HepG2 (cell line): ENCODE measurements around the gene RITA1. TPM values are rescaled to one million over a fixed set of nuclear protein-coding genes. Genes with fewer than 3 reads are reported as not detected.

Experiments used
- MTF1 ChIP-seq: sonication (generic); formaldehyde crosslinking; IDR thresholded peaks from 2 replicates; pipeline ENCODE4 v1.5.0; 2020; ENCODE audit warnings: missing genetic modification reagents
- SNAI1 ChIP-seq: sonication (generic); formaldehyde crosslinking; IDR thresholded peaks from 2 replicates; pipeline ENCODE4 v1.5.0; 2020; ENCODE audit warnings: mild to moderate bottlenecking, missing genetic modification reagents, borderline replicate concordance
- SYNCRIP ChIP-seq: fragments of 200-400 bp; formaldehyde crosslinking; IDR thresholded peaks from 2 replicates; pipeline ENCODE4 v1.6.1; 2018; ENCODE audit warnings: mild to moderate bottlenecking, low read depth, low read length; ENCODE audit not compliant: insufficient read depth
- TOE1 ChIP-seq: sonication (generic); formaldehyde crosslinking; IDR thresholded peaks from 2 replicates; pipeline ENCODE4 v1.4.0; 2020; ENCODE audit warnings: mild to moderate bottlenecking, missing genetic modification reagents
- TOPORS ChIP-seq: sonication (generic); formaldehyde crosslinking; IDR thresholded peaks from 2 replicates; pipeline ENCODE4 v1.8.0; 2023; ENCODE audit warnings: mild to moderate bottlenecking, missing genetic modification reagents
- ZNF615 ChIP-seq: sonication (generic); formaldehyde crosslinking; IDR thresholded peaks from 2 replicates; pipeline ENCODE4 v1.5.0; 2020; ENCODE audit warnings: mild to moderate bottlenecking, missing genetic modification reagents, borderline replicate concordance
- polyA plus RNA-seq, 8 experiments: library from polyadenylated mRNA; depleted of rRNA in 3 of 8; stranded (reverse) in 7 of 8; unstranded in 1 of 8; fragments of >200 nt; fragmentation: Illumina TruSeq in 4 of 8; extraction: Trizol in 4 of 8; gene quantifications; 2 replicates each; pipeline versions ENCODE4 v1.2.1 to v1.2.3, GENCODE V29; 2011 to 2016; ENCODE audit warnings: low read depth in 4 of 8, missing spikeins in 1 of 8, mixed read lengths in 1 of 8; ENCODE audit not compliant: insufficient read depth in 1 of 8
- total RNA-seq, 5 experiments: library from RNA; depleted of rRNA; stranded (reverse); fragments of >200 nt; fragmentation: Illumina TruSeq; extraction: Trizol; gene quantifications; 2 replicates each; pipeline ENCODE4 v1.2.3, GENCODE V29; 2016; ENCODE audit warnings: low read depth in 1 of 5
- TF ChIP-seq, protein P1 (sequence below): sonication (generic); formaldehyde crosslinking; IDR thresholded peaks from 2 replicates; pipeline ENCODE4 v1.5.0; 2020; ENCODE audit warnings: missing genetic modification reagents
- TF ChIP-seq, protein P2 (sequence below), 2 experiments: IDR thresholded peaks; 2 replicates each; pipeline ENCODE4 v1.6.1; 2011 to 2012; ENCODE audit warnings: low read length in 2 of 2, borderline replicate concordance in 1 of 2, low read depth in 1 of 2, mild to moderate bottlenecking in 1 of 2, moderate library complexity in 1 of 2
- TF ChIP-seq, protein P3 (sequence below): sonication (generic); formaldehyde crosslinking; conservative IDR thresholded peaks from 2 replicates; pipeline ENCODE4 v1.5.0; 2020; ENCODE audit warnings: missing genetic modification reagents
- TF ChIP-seq, protein P4 (sequence below): fragments of 450-650 bp; IDR thresholded peaks from 2 replicates; pipeline ENCODE4 v1.6.1; 2016
- TF ChIP-seq, protein P5 (sequence below): sonication (generic); formaldehyde crosslinking; IDR thresholded peaks from 2 replicates; pipeline ENCODE4 v1.4.0; 2020; ENCODE audit warnings: mild to moderate bottlenecking, missing genetic modification reagents
- TF ChIP-seq, protein P6 (sequence below): sonication (generic); formaldehyde crosslinking; IDR thresholded peaks from 2 replicates; pipeline ENCODE4 v1.5.0; 2020; ENCODE audit warnings: missing genetic modification reagents

The RITA1 gene
- total and polyA plus RNA-seq, 2 of the 13 experiments (the other 11 are each of a cell fraction or from before 2014, with no cell fraction given), result 12.4 to 28.9 TPM

DNA sequence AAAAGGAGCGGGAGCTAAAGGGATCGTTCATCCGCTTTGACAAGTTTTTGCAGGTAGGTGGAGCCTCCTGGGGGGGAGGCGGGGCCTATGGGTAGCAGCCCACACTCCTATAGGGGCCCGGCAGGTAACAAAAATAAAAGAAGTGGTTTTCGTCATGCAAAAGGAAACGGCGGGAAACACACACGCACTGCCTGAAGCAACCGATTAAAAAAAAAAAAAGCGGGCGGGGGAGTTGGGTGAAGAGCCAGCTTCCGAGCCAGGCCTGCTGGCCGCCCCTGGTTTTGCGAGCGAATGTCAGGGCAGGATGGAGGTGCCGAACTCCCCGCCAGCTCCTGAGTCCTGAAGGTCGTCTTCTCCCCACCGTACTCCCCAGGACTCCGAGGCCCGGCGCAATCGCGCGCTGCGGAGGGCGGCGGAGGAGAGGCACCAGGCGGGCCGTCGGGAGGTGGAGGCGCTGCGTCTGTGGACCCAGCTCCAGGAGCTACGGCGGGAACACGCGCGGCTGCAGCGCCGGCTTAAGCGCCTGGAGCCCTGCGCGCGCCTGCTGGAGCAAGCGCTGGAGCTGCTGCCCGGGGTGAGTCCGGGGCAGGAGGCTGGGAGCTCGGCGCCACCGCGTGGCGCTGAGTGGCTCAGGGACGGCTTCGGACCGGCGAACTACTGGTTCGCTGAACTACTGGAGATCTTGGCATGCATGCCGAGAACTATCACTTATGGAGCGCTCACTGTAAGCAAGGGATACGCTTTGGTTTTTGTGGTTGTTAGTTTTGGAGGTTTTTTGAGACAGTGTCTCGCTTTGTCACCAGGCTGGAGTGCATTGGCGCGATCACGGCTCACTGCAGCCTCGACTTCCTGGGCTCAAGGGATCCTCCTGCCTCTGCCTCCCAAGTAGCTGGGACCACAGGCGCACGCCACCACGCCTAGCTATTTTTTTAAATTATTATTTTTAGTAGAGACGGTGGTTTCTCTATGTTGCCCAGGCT lies 32.4 kb upstream of the RITA1 start (continued):
- TF ChIP-seq, protein P1, sequence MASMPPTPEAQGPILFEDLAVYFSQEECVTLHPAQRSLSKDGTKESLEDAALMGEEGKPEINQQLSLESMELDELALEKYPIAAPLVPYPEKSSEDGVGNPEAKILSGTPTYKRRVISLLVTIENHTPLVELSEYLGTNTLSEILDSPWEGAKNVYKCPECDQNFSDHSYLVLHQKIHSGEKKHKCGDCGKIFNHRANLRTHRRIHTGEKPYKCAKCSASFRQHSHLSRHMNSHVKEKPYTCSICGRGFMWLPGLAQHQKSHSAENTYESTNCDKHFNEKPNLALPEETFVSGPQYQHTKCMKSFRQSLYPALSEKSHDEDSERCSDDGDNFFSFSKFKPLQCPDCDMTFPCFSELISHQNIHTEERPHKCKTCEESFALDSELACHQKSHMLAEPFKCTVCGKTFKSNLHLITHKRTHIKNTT, result no peak
- TF ChIP-seq TOE1 (CRISPR knock-in tag) (no peak), MTF1 (CRISPR knock-in tag) (no peak), SYNCRIP (no peak), TOPORS (0 out of 2 replicates have a peak, but pooled peaks have one; percentile 32), SNAI1 (no peak), ZNF615 (CRISPR knock-in tag) (no peak)
- TF ChIP-seq, protein P2, sequence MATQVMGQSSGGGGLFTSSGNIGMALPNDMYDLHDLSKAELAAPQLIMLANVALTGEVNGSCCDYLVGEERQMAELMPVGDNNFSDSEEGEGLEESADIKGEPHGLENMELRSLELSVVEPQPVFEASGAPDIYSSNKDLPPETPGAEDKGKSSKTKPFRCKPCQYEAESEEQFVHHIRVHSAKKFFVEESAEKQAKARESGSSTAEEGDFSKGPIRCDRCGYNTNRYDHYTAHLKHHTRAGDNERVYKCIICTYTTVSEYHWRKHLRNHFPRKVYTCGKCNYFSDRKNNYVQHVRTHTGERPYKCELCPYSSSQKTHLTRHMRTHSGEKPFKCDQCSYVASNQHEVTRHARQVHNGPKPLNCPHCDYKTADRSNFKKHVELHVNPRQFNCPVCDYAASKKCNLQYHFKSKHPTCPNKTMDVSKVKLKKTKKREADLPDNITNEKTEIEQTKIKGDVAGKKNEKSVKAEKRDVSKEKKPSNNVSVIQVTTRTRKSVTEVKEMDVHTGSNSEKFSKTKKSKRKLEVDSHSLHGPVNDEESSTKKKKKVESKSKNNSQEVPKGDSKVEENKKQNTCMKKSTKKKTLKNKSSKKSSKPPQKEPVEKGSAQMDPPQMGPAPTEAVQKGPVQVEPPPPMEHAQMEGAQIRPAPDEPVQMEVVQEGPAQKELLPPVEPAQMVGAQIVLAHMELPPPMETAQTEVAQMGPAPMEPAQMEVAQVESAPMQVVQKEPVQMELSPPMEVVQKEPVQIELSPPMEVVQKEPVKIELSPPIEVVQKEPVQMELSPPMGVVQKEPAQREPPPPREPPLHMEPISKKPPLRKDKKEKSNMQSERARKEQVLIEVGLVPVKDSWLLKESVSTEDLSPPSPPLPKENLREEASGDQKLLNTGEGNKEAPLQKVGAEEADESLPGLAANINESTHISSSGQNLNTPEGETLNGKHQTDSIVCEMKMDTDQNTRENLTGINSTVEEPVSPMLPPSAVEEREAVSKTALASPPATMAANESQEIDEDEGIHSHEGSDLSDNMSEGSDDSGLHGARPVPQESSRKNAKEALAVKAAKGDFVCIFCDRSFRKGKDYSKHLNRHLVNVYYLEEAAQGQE (IDR thresholded peaks at IDR 0.05; ENCODE audit: borderline replicate concordance in 1 of 2, low read depth in 1 of 2, low read length in 2 of 2), result no peak
- TF ChIP-seq, protein P3, sequence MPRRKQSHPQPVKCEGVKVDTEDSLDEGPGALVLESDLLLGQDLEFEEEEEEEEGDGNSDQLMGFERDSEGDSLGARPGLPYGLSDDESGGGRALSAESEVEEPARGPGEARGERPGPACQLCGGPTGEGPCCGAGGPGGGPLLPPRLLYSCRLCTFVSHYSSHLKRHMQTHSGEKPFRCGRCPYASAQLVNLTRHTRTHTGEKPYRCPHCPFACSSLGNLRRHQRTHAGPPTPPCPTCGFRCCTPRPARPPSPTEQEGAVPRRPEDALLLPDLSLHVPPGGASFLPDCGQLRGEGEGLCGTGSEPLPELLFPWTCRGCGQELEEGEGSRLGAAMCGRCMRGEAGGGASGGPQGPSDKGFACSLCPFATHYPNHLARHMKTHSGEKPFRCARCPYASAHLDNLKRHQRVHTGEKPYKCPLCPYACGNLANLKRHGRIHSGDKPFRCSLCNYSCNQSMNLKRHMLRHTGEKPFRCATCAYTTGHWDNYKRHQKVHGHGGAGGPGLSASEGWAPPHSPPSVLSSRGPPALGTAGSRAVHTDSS (CRISPR knock-in tag), result no peak
- TF ChIP-seq, protein P4, sequence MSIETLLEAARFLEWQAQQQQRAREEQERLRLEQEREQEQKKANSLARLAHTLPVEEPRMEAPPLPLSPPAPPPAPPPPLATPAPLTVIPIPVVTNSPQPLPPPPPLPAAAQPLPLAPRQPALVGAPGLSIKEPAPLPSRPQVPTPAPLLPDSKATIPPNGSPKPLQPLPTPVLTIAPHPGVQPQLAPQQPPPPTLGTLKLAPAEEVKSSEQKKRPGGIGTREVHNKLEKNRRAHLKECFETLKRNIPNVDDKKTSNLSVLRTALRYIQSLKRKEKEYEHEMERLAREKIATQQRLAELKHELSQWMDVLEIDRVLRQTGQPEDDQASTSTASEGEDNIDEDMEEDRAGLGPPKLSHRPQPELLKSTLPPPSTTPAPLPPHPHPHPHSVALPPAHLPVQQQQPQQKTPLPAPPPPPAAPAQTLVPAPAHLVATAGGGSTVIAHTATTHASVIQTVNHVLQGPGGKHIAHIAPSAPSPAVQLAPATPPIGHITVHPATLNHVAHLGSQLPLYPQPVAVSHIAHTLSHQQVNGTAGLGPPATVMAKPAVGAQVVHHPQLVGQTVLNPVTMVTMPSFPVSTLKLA, result no peak
- TF ChIP-seq, protein P5, sequence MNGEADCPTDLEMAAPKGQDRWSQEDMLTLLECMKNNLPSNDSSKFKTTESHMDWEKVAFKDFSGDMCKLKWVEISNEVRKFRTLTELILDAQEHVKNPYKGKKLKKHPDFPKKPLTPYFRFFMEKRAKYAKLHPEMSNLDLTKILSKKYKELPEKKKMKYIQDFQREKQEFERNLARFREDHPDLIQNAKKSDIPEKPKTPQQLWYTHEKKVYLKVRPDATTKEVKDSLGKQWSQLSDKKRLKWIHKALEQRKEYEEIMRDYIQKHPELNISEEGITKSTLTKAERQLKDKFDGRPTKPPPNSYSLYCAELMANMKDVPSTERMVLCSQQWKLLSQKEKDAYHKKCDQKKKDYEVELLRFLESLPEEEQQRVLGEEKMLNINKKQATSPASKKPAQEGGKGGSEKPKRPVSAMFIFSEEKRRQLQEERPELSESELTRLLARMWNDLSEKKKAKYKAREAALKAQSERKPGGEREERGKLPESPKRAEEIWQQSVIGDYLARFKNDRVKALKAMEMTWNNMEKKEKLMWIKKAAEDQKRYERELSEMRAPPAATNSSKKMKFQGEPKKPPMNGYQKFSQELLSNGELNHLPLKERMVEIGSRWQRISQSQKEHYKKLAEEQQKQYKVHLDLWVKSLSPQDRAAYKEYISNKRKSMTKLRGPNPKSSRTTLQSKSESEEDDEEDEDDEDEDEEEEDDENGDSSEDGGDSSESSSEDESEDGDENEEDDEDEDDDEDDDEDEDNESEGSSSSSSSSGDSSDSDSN (CRISPR knock-in tag), result peak; percentile 93
- TF ChIP-seq, protein P6, sequence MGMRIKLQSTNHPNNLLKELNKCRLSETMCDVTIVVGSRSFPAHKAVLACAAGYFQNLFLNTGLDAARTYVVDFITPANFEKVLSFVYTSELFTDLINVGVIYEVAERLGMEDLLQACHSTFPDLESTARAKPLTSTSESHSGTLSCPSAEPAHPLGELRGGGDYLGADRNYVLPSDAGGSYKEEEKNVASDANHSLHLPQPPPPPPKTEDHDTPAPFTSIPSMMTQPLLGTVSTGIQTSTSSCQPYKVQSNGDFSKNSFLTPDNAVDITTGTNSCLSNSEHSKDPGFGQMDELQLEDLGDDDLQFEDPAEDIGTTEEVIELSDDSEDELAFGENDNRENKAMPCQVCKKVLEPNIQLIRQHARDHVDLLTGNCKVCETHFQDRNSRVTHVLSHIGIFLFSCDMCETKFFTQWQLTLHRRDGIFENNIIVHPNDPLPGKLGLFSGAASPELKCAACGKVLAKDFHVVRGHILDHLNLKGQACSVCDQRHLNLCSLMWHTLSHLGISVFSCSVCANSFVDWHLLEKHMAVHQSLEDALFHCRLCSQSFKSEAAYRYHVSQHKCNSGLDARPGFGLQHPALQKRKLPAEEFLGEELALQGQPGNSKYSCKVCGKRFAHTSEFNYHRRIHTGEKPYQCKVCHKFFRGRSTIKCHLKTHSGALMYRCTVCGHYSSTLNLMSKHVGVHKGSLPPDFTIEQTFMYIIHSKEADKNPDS, result 0 out of 2 replicates have a peak, but pooled peaks have one; percentile 24
